Upper lobe of left lung (tissue), 4 donors: ENCODE data around the gene ASPHD1.

Experiments
- EP300 ChIP-seq, 4 donors: sonication (generic); formaldehyde crosslinking; IDR thresholded peaks; one replicate each; pipeline ENCODE4 v1.5.1; 2017; ENCODE audit warnings: antibody characterized with exemption in 4 of 4, control low read depth in 2 of 4
- POLR2A ChIP-seq, 4 donors: fragments of 450-650 bp; IDR thresholded peaks; one replicate each; pipeline ENCODE4 v1.5.1; 2016 to 2017; ENCODE audit warnings: antibody characterized with exemption in 4 of 4, mild to moderate bottlenecking in 2 of 4
- POLR2AphosphoS5 ChIP-seq, 2 donors: sonication (generic); formaldehyde crosslinking; IDR thresholded peaks; one replicate each; pipeline ENCODE4 v1.5.1; 2017; ENCODE audit warnings: antibody characterized with exemption in 2 of 2
- TF ChIP-seq, protein P1 (sequence below), 6 experiments: fragments of 450-650 bp in 4 of 6; fragments of 200-600 bp in 2 of 6; sonication (generic) in 2 of 6; IDR thresholded peaks; one replicate each; pipeline ENCODE4 v1.5.1; 2016 to 2019; ENCODE audit warnings: antibody characterized with exemption in 6 of 6

DNA sequence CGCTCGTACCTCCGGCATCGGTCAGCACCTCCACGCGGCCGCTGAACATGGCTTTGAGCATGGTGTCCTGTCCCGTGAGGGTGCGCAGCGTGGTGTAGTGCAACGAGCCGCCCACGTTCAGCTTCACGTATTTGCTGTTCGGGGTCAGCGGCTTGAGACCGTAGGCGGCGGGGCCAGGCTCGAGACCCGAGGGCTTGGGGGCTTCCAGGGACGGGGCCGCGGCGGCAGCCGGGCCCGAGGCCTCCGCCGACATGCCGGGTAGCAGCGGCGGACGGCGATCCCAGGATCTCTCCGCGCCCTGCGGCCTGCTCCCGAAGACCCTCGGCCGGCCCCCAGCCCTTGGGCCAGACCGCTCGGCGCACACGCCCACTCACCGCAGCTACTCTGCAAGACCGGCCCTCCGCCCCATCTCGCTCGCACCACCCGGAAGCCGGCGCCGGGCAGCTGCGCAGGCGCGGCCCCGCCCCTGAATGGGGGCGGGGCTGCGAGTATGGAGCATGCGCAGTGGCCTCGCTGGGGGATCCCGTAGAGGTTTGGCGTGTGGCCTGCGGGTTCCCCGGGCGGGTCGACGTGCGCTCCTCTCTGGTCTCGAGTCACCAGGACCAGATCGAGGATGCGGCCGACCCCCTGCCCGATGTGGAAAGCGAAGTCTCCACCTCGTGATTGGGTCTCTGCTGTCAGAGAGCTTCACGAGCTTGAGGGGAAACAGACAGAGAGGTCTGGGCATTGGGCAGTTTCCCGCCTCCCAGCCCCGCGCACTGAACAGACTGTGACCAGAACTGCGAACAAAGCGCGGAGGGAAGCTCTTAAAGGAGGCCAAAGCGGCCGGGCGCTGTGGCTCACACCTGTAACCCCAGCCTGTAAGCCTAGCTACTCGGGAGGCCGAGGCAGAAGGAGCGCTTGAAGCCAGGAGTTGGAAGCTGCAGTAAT, 25.8 kb downstream of the ASPHD1 start, which contains the start of gene KCTD13:
- TF ChIP-seq, protein P1, sequence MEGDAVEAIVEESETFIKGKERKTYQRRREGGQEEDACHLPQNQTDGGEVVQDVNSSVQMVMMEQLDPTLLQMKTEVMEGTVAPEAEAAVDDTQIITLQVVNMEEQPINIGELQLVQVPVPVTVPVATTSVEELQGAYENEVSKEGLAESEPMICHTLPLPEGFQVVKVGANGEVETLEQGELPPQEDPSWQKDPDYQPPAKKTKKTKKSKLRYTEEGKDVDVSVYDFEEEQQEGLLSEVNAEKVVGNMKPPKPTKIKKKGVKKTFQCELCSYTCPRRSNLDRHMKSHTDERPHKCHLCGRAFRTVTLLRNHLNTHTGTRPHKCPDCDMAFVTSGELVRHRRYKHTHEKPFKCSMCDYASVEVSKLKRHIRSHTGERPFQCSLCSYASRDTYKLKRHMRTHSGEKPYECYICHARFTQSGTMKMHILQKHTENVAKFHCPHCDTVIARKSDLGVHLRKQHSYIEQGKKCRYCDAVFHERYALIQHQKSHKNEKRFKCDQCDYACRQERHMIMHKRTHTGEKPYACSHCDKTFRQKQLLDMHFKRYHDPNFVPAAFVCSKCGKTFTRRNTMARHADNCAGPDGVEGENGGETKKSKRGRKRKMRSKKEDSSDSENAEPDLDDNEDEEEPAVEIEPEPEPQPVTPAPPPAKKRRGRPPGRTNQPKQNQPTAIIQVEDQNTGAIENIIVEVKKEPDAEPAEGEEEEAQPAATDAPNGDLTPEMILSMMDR (IDR thresholded peaks at IDR 0.05), result peak in 1 of 6 experiments; percentile 5
- peak; percentile 85 to 91 for TF ChIP-seq POLR2AphosphoS5 (IDR thresholded peaks at IDR 0.05)
- TF ChIP-seq EP300 (IDR thresholded peaks at IDR 0.05), result no peak
- TF ChIP-seq POLR2A (IDR thresholded peaks at IDR 0.05), result peak in 3 of 4 donors; percentile 54 to 93 (median 61)
